ENCODE results near the gene SPOCD1. TPM values are rescaled to one million over a fixed set of nuclear protein-coding genes. Genes with fewer than 3 reads are reported as not detected.

SPOCD1 gene
- polyA plus RNA-seq, 3 donors = not detected

DNA sequence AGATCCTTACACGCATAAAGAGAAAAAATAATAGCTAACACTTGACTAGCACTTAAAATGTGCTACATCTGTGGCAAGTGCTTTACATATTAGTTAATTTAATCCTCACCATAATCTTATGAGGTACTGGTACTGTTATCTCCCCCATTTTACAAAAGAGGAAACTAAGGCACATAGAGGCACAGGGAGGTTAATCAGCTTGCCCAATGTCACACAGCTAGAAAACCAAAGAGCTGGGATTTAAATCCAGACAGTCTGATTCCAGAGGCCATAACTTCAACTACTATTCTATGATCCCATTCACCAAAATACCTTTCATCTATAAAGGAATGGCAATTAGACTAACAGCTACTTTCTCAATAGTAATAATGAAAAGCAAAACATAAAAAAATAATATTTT, 11.7 kb downstream of the SPOCD1 start:
- Histone ChIP-seq H3K9ac (ENCODE audit: insufficient read depth, low read length, poor library complexity, severe bottlenecking) (no peak overlapping the region), H4K20me1 (ENCODE audit: insufficient read depth, low read length) (no peaks in the 10 kb centered on the region), H3K27me3 (ENCODE audit: control insufficient read depth in 2 of 2, insufficient read depth in 2 of 2, low read length in 2 of 2) (no peaks in the 10 kb centered on the region), H3K4me3 (replicated peaks in 1 of 3; ENCODE audit: low read depth in 2 of 3, low read length in 3 of 3) (no peak overlapping the region), H2AFZ (ENCODE audit: insufficient read depth, low read depth, low read length, poor library complexity, severe bottlenecking) (no peak overlapping the region), H3K79me2 (ENCODE audit: insufficient read depth, low read length) (no peaks in the 10 kb centered on the region), H3K27ac (ENCODE audit: low read depth in 1 of 2, low read length in 2 of 2) (no peak overlapping the region), H3K4me2 (replicated peaks; ENCODE audit: extremely low read depth, low read length, poor library complexity, severe bottlenecking) (no peak overlapping the region), H3K9me3 (replicated peaks in 1 of 2; ENCODE audit: control insufficient read depth in 1 of 2, insufficient read depth in 1 of 2, low read length in 2 of 2) (no peaks in the 10 kb centered on the region), H3K36me3 (replicated peaks in 1 of 2; ENCODE audit: control insufficient read depth in 1 of 2, insufficient read depth in 2 of 2, low read length in 2 of 2) (no peaks in the 10 kb centered on the region), H3K4me1 (ENCODE audit: control insufficient read depth in 1 of 2, insufficient read depth in 2 of 2, low read length in 2 of 2) (peaks cover 6 to 8% of the 10 kb centered on the region in 2 donors)
- Mint-ChIP-seq H3K27ac (no peak overlapping the region), H3K36me3 (no peaks in the 10 kb centered on the region), H3K4me1 (peaks cover 13% of the 10 kb centered on the region), H3K9me3 (peaks cover 0 to 2% (median 0%) of the 10 kb centered on the region in 7 donors), H3K4me3 (no peak overlapping the region), H3K27me3 (ENCODE audit: low read depth in 3 of 3) (peaks cover 12 to 27% (median 15%) of the 10 kb centered on the region in 3 donors)
- no CpG with 5 or more reads among the region's 1 CpG for WGBS (ENCODE audit: insufficient coverage)
- no peak for DNase-seq
- intact Hi-C loops (cut with micrococcal nuclease) = no loop called here
- no peak for TF ChIP-seq CTCF (IDR thresholded peaks at IDR 0.05)

GRCh38 chr1:31803610-31804009, 12.2 kb downstream of the SPOCD1 start:
- H3K9me3 Mint-ChIP-seq = peaks cover 0 to 2% (median 0%) of the 10 kb centered on the region in 7 donors
- no peak for TF ChIP-seq CTCF (IDR thresholded peaks at IDR 0.05)
- H3K27me3 Mint-ChIP-seq (ENCODE audit: low read depth in 3 of 3) = peaks cover 12 to 29% (median 19%) of the 10 kb centered on the region in 3 donors
- peaks cover 6 to 8% of the 10 kb centered on the region in 2 donors for H3K4me1 ChIP-seq (ENCODE audit: control insufficient read depth in 1 of 2, insufficient read depth in 2 of 2, low read length in 2 of 2)
- no peaks in the 10 kb centered on the region for H3K36me3 ChIP-seq (replicated peaks in 1 of 2; ENCODE audit: control insufficient read depth in 1 of 2, insufficient read depth in 2 of 2, low read length in 2 of 2)
- no CpG with 5 or more reads among the region's 2 CpGs for WGBS (ENCODE audit: insufficient coverage)
- peaks cover 13% of the 10 kb centered on the region for H3K4me1 Mint-ChIP-seq
- H2AFZ ChIP-seq (ENCODE audit: insufficient read depth, low read depth, low read length, poor library complexity, severe bottlenecking) = no peak overlapping the region
- H3K9ac ChIP-seq (ENCODE audit: insufficient read depth, low read length, poor library complexity, severe bottlenecking) = no peak overlapping the region
- intact Hi-C loops (cut with micrococcal nuclease) = no loop called here
- no peaks in the 10 kb centered on the region for H3K36me3 Mint-ChIP-seq
- no peak overlapping the region for H3K4me3 ChIP-seq (replicated peaks in 1 of 3; ENCODE audit: low read depth in 2 of 3, low read length in 3 of 3)
- no peak for DNase-seq
- H3K27me3 ChIP-seq (ENCODE audit: control insufficient read depth in 2 of 2, insufficient read depth in 2 of 2, low read length in 2 of 2) = no peaks in the 10 kb centered on the region
- peak overlapping the region in 1 of 2 donors; percentile 43 for H3K4me3 Mint-ChIP-seq
- H3K9me3 ChIP-seq (replicated peaks in 1 of 2; ENCODE audit: control insufficient read depth in 1 of 2, insufficient read depth in 1 of 2, low read length in 2 of 2) = no peaks in the 10 kb centered on the region
- H3K4me2 ChIP-seq (replicated peaks; ENCODE audit: extremely low read depth, low read length, poor library complexity, severe bottlenecking) = no peak overlapping the region
- H3K27ac ChIP-seq (ENCODE audit: low read depth in 1 of 2, low read length in 2 of 2) = no peak overlapping the region
- H4K20me1 ChIP-seq (ENCODE audit: insufficient read depth, low read length) = no peaks in the 10 kb centered on the region
- no peaks in the 10 kb centered on the region for H3K79me2 ChIP-seq (ENCODE audit: insufficient read depth, low read length)
- no peak overlapping the region for H3K27ac Mint-ChIP-seq

All from CD14-positive monocyte (primary cell).